HepG2 (cell line): Measurements from ENCODE around the gene MCF2L. TPM values are rescaled to one million over a fixed set of nuclear protein-coding genes. Genes with fewer than 3 reads are reported as not detected.
A peak's percentile ranks its signal among the peaks of the same experiment; 100 is the strongest.

Source experiments
- ADNP ChIP-seq: sonication (generic); formaldehyde crosslinking; IDR thresholded peaks from 2 replicates; pipeline ENCODE4 v1.4.0; 2020; ENCODE audit warnings: missing genetic modification reagents
- AGO2 ChIP-seq: fragments of 200-400 bp; formaldehyde crosslinking; optimal IDR thresholded peaks from 2 replicates; pipeline ENCODE3; 2017; ENCODE audit warnings: mild to moderate bottlenecking, low read depth, low read length, moderate library complexity
- FOXO4 ChIP-seq: sonication (generic); formaldehyde crosslinking; conservative IDR thresholded peaks from 2 replicates; pipeline ENCODE4 v1.8.1; 2023; ENCODE audit warnings: missing genetic modification reagents
- GTF3A ChIP-seq: sonication (generic); formaldehyde crosslinking; conservative IDR thresholded peaks from 2 replicates; pipeline ENCODE4 v1.4.0; 2020; ENCODE audit warnings: mild to moderate bottlenecking, missing genetic modification reagents
- HOXA9 ChIP-seq: sonication (generic); formaldehyde crosslinking; IDR thresholded peaks from 2 replicates; pipeline ENCODE4 v1.8.1; 2022; ENCODE audit warnings: missing genetic modification reagents, mild to moderate bottlenecking, moderate library complexity, borderline replicate concordance
- KDM6A ChIP-seq: IDR thresholded peaks from 2 replicates; pipeline ENCODE4 v1.6.1; 2016; ENCODE audit warnings: low read depth
- MEF2D ChIP-seq: sonication (generic); formaldehyde crosslinking; IDR thresholded peaks from 2 replicates; pipeline ENCODE4 v1.5.1; 2020; ENCODE audit warnings: mild to moderate bottlenecking, missing genetic modification reagents
- MIER3 ChIP-seq: IDR thresholded peaks from 2 replicates; pipeline ENCODE4 v1.6.1; 2016; ENCODE audit warnings: missing compliant biosample characterization, borderline replicate concordance
- NCOA5 ChIP-seq: sonication (generic); formaldehyde crosslinking; IDR thresholded peaks from 2 replicates; pipeline ENCODE4 v1.4.0; 2020; ENCODE audit warnings: missing genetic modification reagents
- NFIC ChIP-seq: IDR thresholded peaks from 2 replicates; pipeline ENCODE4 v1.6.1; 2012; ENCODE audit warnings: mild to moderate bottlenecking, low read length, inconsistent platforms
- NRL ChIP-seq: sonication (generic); formaldehyde crosslinking; IDR thresholded peaks from 2 replicates; pipeline ENCODE4 v1.5.0; 2020; ENCODE audit warnings: missing genetic modification reagents, mild to moderate bottlenecking, moderate library complexity, borderline replicate concordance
- PHF20 ChIP-seq: sonication (generic); formaldehyde crosslinking; IDR thresholded peaks from 2 replicates; pipeline ENCODE4 v1.5.0; 2020; ENCODE audit warnings: mild to moderate bottlenecking, missing genetic modification reagents
- SOX13 ChIP-seq, 3 experiments: fragments of 450-650 bp in 1 of 3; sonication (generic) in 1 of 3; formaldehyde crosslinking in 1 of 3; IDR thresholded peaks in 2 of 3; conservative IDR thresholded peaks in 1 of 3; 2 replicates each; pipeline versions ENCODE4 v1.5.0 to v1.6.1; 2016 to 2020; ENCODE audit warnings: antibody characterized with exemption in 1 of 3, mild to moderate bottlenecking in 1 of 3, missing compliant biosample characterization in 1 of 3, missing genetic modification reagents in 1 of 3, moderate library complexity in 1 of 3
- SYNCRIP ChIP-seq: fragments of 200-400 bp; formaldehyde crosslinking; IDR thresholded peaks from 2 replicates; pipeline ENCODE4 v1.6.1; 2018; ENCODE audit warnings: mild to moderate bottlenecking, low read depth, low read length; ENCODE audit not compliant: insufficient read depth
- TBL1XR1 ChIP-seq: fragments of 150-350 bp; IDR thresholded peaks from 2 replicates; pipeline ENCODE4 v1.6.1; 2014; ENCODE audit warnings: borderline replicate concordance, low read length; ENCODE audit not compliant: partially characterized antibody
- TERF1 ChIP-seq: sonication (generic); formaldehyde crosslinking; IDR thresholded peaks from 2 replicates; pipeline ENCODE4 v1.8.0; 2022; ENCODE audit warnings: mild to moderate bottlenecking, missing genetic modification reagents, moderate library complexity
- ZNF383 ChIP-seq: sonication (generic); formaldehyde crosslinking; IDR thresholded peaks from 2 replicates; pipeline ENCODE4 v1.4.0; 2020; ENCODE audit warnings: missing genetic modification reagents, mild to moderate bottlenecking, borderline replicate concordance
- ZNF510 ChIP-seq: sonication (generic); formaldehyde crosslinking; IDR thresholded peaks from 2 replicates; pipeline ENCODE4 v1.4.0; 2020; ENCODE audit warnings: low read depth, mild to moderate bottlenecking, missing genetic modification reagents
- ZNF562 ChIP-seq: sonication (generic); formaldehyde crosslinking; IDR thresholded peaks from 2 replicates; pipeline ENCODE4 v1.8.0; 2022; ENCODE audit warnings: missing genetic modification reagents, borderline replicate concordance
- ZNF639 ChIP-seq: conservative IDR thresholded peaks from 2 replicates; pipeline ENCODE4 v1.6.1; 2018; ENCODE audit warnings: missing genetic modification reagents
- ZNF772 ChIP-seq: sonication (generic); formaldehyde crosslinking; IDR thresholded peaks from 2 replicates; pipeline ENCODE4 v1.5.0; 2020; ENCODE audit warnings: mild to moderate bottlenecking, missing genetic modification reagents
- ZXDC ChIP-seq: sonication (generic); formaldehyde crosslinking; IDR thresholded peaks from 2 replicates; pipeline ENCODE4 v1.5.0; 2020; ENCODE audit warnings: mild to moderate bottlenecking, missing genetic modification reagents
- polyA plus RNA-seq, 8 experiments: library from polyadenylated mRNA; depleted of rRNA in 3 of 8; stranded (reverse) in 7 of 8; unstranded in 1 of 8; fragments of >200 nt; fragmentation: Illumina TruSeq in 4 of 8; extraction: Trizol in 4 of 8; gene quantifications; 2 replicates each; pipeline versions ENCODE4 v1.2.1 to v1.2.3, GENCODE V29; 2011 to 2016; ENCODE audit warnings: low read depth in 4 of 8, missing spikeins in 1 of 8, mixed read lengths in 1 of 8; ENCODE audit not compliant: insufficient read depth in 1 of 8
- total RNA-seq, 5 experiments: library from RNA; depleted of rRNA; stranded (reverse); fragments of >200 nt; fragmentation: Illumina TruSeq; extraction: Trizol; gene quantifications; 2 replicates each; pipeline ENCODE4 v1.2.3, GENCODE V29; 2016; ENCODE audit warnings: low read depth in 1 of 5

MCF2L gene
- total and polyA plus RNA-seq, 2 of the 13 experiments (the other 11 are each of a cell fraction or from before 2014, with no cell fraction given), result 19.4 to 28.4 TPM

- TF ChIP-seq ZNF510 (CRISPR knock-in tag) (0 out of 2 replicates have a peak, but pooled peaks have one; percentile 4), NRL (CRISPR knock-in tag) (no peak), ZNF772 (CRISPR knock-in tag) (no peak), AGO2 (no peak), PHF20 (CRISPR knock-in tag) (0 out of 2 replicates have a peak, but pooled peaks have one; percentile 2), ZXDC (peak; percentile 80; the same call in 1 of the 2 replicates), GTF3A (CRISPR knock-in tag) (no peak), ZNF383 (CRISPR knock-in tag) (no peak), SYNCRIP (no peak), TERF1 (CRISPR knock-in tag) (no peak), FOXO4 (CRISPR knock-in tag) (no peak), MEF2D (CRISPR knock-in tag) (peak; percentile 40; the same call in 1 of the 2 replicates), ZNF562 (CRISPR knock-in tag) (no peak), ZNF639 (CRISPR knock-in tag) (0 out of 2 replicates have a peak, but pooled peaks have one; percentile 31), TBL1XR1 (peak; percentile 48), KDM6A (CRISPR knock-in tag) (0 out of 2 replicates have a peak, but pooled peaks have one; percentile 47), NCOA5 (CRISPR knock-in tag) (no peak), MIER3 (CRISPR knock-in tag) (peak; percentile 94; the same call in 1 of the 2 replicates), HOXA9 (CRISPR knock-in tag) (no peak), SOX13 (IDR thresholded peaks at IDR 0.05) (peak; percentile 83), SOX13 (CRISPR knock-in tag; conservative IDR thresholded peaks at IDR 0.05 in 1 of 2, IDR thresholded peaks at IDR 0.05 in 1 of 2) (peak in 1 of 2 experiments; percentile 97; a peak in 2 of 4 replicates), NFIC (peak; percentile 94), ADNP (no peak)
Observed at GRCh38 chr13:113009743-113010509, 40.9 kb downstream of the MCF2L start (continued).
